Aorta (tissue), 5 donors: Measurements from ENCODE around the gene ATP1B1. TPM values are rescaled to one million over a fixed set of nuclear protein-coding genes. Genes with fewer than 3 reads are reported as not detected.

Experiments
- ATAC-seq: fragments of 200-7000 bp; cut with Tn5 transposase; one replicate; pipeline ENCODE4 v1.9.1; 2022; ENCODE audit warnings: moderate library complexity; ENCODE audit not compliant: low FRiP score
- DNase-seq, 2 donors: peaks; one replicate each; pipeline ENCODE4 v3.0.0-alpha.2; 2020
- H3K27ac ChIP-seq, 2 donors: one replicate each; pipeline ENCODE4 v1.5.1; 2013; ENCODE audit warnings: low read length in 2 of 2, mild to moderate bottlenecking in 2 of 2, moderate library complexity in 2 of 2, control low read depth in 1 of 2, inconsistent platforms in 1 of 2, low read depth in 1 of 2
- H3K27me3 ChIP-seq, 2 donors: one replicate each; pipeline ENCODE4 v1.6.1; 2013; ENCODE audit warnings: control low read depth in 1 of 2, low read length in 1 of 2, mild to moderate bottlenecking in 1 of 2, moderate library complexity in 1 of 2; ENCODE audit not compliant: insufficient read depth in 2 of 2, control insufficient read depth in 1 of 2
- H3K36me3 ChIP-seq, 2 donors: one replicate each; pipeline ENCODE4 v1.6.1; 2013; ENCODE audit warnings: control low read depth in 1 of 2, low read length in 1 of 2, mild to moderate bottlenecking in 1 of 2; ENCODE audit not compliant: insufficient read depth in 2 of 2, control insufficient read depth in 1 of 2
- H3K4me1 ChIP-seq, 2 donors: one replicate each; pipeline ENCODE4 v1.6.1; 2013; ENCODE audit warnings: low read length in 2 of 2, control low read depth in 1 of 2, mild to moderate bottlenecking in 1 of 2, moderate library complexity in 1 of 2; ENCODE audit not compliant: insufficient read depth in 2 of 2, control insufficient read depth in 1 of 2
- H3K4me3 ChIP-seq, 2 donors: one replicate each; pipeline ENCODE4 v1.5.1; 2013; ENCODE audit warnings: low read length in 2 of 2, control low read depth in 1 of 2, mild to moderate bottlenecking in 1 of 2
- H3K9me3 ChIP-seq: one replicate; pipeline ENCODE4 v1.6.1; 2013; ENCODE audit warnings: mild to moderate bottlenecking, low read length; ENCODE audit not compliant: control insufficient read depth
- WGBS, 2 donors: extraction: QIAGEN DNeasy Blood & Tissue Kit; methylation state at CpG; one replicate each; pipeline ENCODE4 v1.1.7; 2013; 5-methylcytosine and 5-hydroxymethylcytosine counted together
- intact Hi-C, 2 donors: fragments of 100-400 bp; cut with DNase I; formaldehyde crosslinking; loops; one replicate each; pipeline versions ENCODE4 v1.14.2 to v1.15.0; 2022
- polyA plus RNA-seq, 2 donors: library from polyadenylated mRNA; stranded (reverse); fragments of 200-250 nt; gene quantifications; one replicate each; pipeline ENCODE4 v1.2.3, GENCODE V29; 2013
- total RNA-seq, 2 donors: library from RNA; stranded (reverse); fragmentation: NEBNext Ultra II Directional; extraction: Animal tissue kit (Norgen Biotek cat#: 25700); gene quantifications; one replicate each; pipeline ENCODE4 v1.2.1, GENCODE V29; 2021
- donor health status: healthy with polysubstance abuse.
- donor health status: Bipolar disorder and iron deficiency.
- donor health status: DM: no; HTN: no; CAD: no.
- donor health status: DM: no; HTN: no; CAD: no.
- donor health status: DM: yes; HTN: yes; CAD: no.

ATP1B1 gene
- total and polyA plus RNA-seq, 4 donors, result 7.1 to 23.8 (median 7.7) TPM

GRCh38 chr1:169127305-169127704 is 20.8 kb downstream of the ATP1B1 start:
- intact Hi-C loops, result loop anchor here in 1 of 2 donors (10.0 kb wide), 1 partner anchor 53 kb away; no protein-coding TSS in a partner anchor
- Histone ChIP-seq H3K36me3 (peaks cover 0 to 1% of the 10 kb centered on the region in 2 donors), H3K4me3 (no peak overlapping the region), H3K27ac (no peak overlapping the region), H3K4me1 (peaks cover 4 to 5% of the 10 kb centered on the region in 2 donors), H3K27me3 (no peaks in the 10 kb centered on the region), H3K9me3 (no peaks in the 10 kb centered on the region)
- WGBS, 2 donors, result 87 to 88% methylated on average over 3 of the region's 3 CpGs
- DNase-seq, result no peak
- ATAC-seq, result no peak

GRCh38 chr1:169128562-169128961 is 22.1 kb downstream of the ATP1B1 start:
- peaks cover 4 to 5% of the 10 kb centered on the region in 2 donors for H3K4me1 ChIP-seq
- no peak overlapping the region for H3K4me3 ChIP-seq
- DNase-seq (no peak), ATAC-seq (no peak)
- intact Hi-C loops, result loop anchor here in 1 of 2 donors (10.0 kb wide), 1 partner anchor 54 kb away; no protein-coding TSS in a partner anchor
- no peaks in the 10 kb centered on the region for H3K9me3 ChIP-seq
- peaks cover 0 to 1% of the 10 kb centered on the region in 2 donors for H3K36me3 ChIP-seq
- WGBS, 2 donors, result 95 to 96% methylated on average over 2 of the region's 2 CpGs
- H3K27me3 ChIP-seq, result no peaks in the 10 kb centered on the region
- no peak overlapping the region for H3K27ac ChIP-seq

DNA sequence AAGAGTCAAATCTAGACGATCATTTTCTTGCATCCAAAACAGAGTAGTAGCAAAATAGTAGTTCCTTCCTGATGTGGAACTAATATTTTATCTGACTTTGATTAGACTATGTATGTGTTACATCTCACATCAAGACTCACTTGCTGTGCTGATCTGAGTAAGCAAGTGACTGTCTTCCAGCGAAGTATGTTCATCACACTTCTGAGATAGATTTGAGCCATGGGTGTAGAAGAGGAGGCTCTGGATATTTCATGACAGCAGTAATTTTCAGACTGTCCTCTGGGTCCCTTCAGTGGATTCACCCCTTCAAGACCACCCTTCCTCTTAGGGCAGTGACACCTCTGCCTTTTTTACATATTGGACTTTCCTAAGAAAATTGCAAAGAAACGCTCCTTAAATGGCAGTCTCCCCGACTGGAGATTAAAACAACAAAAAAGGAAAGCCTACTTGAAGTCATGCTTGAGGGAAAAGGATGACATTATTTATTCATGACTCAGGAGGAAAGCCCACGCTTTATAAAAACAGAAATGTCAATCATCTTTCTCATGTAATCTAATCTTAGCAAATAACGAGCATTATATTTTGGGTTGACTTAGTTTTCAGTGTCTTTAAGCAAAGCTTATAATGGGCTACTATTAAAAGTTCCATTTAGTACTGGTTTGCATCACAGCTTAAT is 22.8 kb downstream of the ATP1B1 start:
- 23% methylated on average over 6 of the region's 6 CpGs for WGBS, 2 donors
- intact Hi-C loops, result loop anchor here in 1 of 2 donors (10.0 kb wide), 1 partner anchor 54 kb away; no protein-coding TSS in a partner anchor
- DNase-seq, result no peak
- Histone ChIP-seq H3K27ac (no peak overlapping the region), H3K36me3 (peaks cover 0 to 1% of the 10 kb centered on the region in 2 donors), H3K27me3 (no peaks in the 10 kb centered on the region), H3K9me3 (no peaks in the 10 kb centered on the region), H3K4me1 (peaks cover 4 to 5% of the 10 kb centered on the region in 2 donors), H3K4me3 (no peak overlapping the region)
- no peak for ATAC-seq

DNA sequence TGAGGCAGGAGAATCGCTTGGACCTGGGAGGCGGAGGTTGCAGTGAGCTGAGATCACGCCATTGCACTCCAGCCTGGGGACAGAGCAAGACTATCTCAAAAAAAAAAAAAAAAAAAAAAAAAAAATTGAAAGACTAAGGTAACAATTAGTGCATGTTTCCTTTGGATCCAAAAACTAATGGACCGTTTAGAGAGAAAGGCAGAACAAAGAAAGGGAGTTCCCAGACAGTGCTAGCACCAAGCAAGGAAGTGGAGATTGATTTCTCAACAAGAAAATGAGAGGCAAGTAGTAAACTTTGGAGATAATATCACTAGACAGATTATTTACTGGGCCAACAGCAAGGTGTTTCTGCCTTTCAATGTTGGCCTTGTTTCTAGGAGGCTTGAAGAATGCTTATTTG is 24.2 kb downstream of the ATP1B1 start:
- Histone ChIP-seq H3K27ac (no peak overlapping the region), H3K4me3 (no peak overlapping the region), H3K4me1 (peaks cover 4 to 5% of the 10 kb centered on the region in 2 donors), H3K9me3 (no peaks in the 10 kb centered on the region), H3K27me3 (no peaks in the 10 kb centered on the region), H3K36me3 (peaks cover 0 to 1% of the 10 kb centered on the region in 2 donors)
- 94% methylated on average over 4 of the region's 4 CpGs for WGBS, 2 donors
- ATAC-seq (no peak), DNase-seq (no peak)
- intact Hi-C loops, result loop anchor here in 1 of 2 donors (10.0 kb wide), 1 partner anchor 526 kb away; no protein-coding TSS in a partner anchor

DNA sequence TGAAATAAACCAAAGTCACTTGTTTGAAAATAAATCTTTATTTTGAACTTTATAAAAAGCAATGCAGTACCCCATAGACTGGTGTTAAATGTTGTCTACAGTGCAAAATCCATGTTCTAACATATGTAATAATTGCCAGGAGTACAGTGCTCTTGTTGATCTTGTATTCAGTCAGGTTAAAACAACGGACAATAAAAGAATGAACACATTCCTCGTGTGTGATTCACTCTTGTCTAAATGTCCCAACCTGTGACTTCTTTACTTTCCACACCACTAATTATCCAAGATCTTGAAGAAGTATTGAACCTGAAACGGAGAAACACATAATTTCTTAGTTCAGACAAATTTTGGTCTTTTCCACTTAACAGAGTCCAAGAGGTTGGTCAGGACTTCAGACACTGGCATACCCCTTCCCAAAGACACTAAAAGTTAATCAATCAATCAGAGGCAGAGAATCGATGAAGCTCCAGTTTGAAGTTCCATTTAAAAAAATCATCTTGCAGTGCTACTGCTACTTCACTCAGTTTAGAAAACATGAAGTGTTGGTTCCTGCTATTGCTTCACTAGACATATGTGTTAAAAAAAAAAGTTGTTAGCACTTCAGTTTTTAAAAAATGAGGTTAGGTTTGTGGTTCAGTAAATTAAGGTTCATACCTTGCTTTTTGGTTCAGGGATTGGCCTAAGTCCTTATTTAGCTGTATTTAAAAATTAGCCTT is 26.2 kb downstream of the ATP1B1 start:
- DNase-seq (no peak), ATAC-seq (no peak)
- Histone ChIP-seq H3K9me3 (no peaks in the 10 kb centered on the region), H3K4me1 (peaks cover 4 to 5% of the 10 kb centered on the region in 2 donors), H3K36me3 (peaks cover 0 to 1% of the 10 kb centered on the region in 2 donors), H3K27ac (no peak overlapping the region), H3K4me3 (no peak overlapping the region), H3K27me3 (no peaks in the 10 kb centered on the region)
- WGBS, 2 donors, result 77 to 92% methylated on average over 4 of the region's 4 CpGs
- intact Hi-C loops, result loop anchor here in 1 of 2 donors (10.0 kb wide), 1 partner anchor 528 kb away; no protein-coding TSS in a partner anchor

GRCh38 chr1:169133228-169133576 is 26.7 kb downstream of the ATP1B1 start:
- 79 to 87% methylated on average over 5 of the region's 5 CpGs for WGBS, 2 donors
- intact Hi-C loops, result loop anchor here in 1 of 2 donors (10.0 kb wide), 1 partner anchor 528 kb away; no protein-coding TSS in a partner anchor
- no peaks in the 10 kb centered on the region for H3K9me3 ChIP-seq
- H3K4me3 ChIP-seq, result no peak overlapping the region
- ATAC-seq, result no peak
- H3K27me3 ChIP-seq, result no peaks in the 10 kb centered on the region
- H3K4me1 ChIP-seq, result peaks cover 4 to 5% of the 10 kb centered on the region in 2 donors
- H3K36me3 ChIP-seq, result peaks cover 0 to 1% of the 10 kb centered on the region in 2 donors
- no peak overlapping the region for H3K27ac ChIP-seq
- DNase-seq, result no peak

DNA sequence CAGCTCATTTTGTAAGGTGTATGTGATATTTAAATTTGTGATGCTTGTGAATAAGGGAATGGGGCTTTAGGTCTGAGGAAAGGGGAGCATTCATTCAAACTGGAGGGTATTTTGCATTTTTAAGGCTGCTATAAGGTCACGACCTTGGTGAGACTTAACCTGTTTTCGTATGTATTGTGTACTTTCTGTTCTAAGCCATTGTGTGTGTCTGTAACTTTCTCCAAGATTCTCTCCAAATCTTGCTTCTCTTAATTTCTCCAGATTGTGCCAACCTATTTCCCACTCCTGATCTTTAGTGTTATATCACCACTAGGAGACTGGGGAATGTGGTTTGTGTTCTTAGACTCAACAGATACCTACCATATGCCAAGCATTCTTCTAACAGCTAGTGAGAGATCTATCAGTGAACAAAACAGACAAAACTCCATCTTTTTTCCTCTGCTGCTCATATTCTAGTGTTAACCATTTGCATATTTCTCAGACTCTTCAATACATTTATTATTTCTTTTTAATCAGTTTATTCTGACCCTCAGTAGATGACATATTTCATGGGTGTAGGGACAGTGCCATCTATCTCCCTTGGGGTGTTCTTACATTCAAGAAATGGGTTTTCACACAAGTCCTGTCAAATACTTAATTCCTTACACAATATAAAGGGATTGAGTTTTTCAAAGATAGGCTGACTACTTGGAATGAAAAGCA is 27.5 kb downstream of the ATP1B1 start:
- peaks cover 4 to 5% of the 10 kb centered on the region in 2 donors for H3K4me1 ChIP-seq
- H3K27me3 ChIP-seq, result no peaks in the 10 kb centered on the region
- no peaks in the 10 kb centered on the region for H3K9me3 ChIP-seq
- no peak for ATAC-seq
- H3K4me3 ChIP-seq, result no peak overlapping the region
- WGBS, 2 donors, result 88 to 89% methylated on average over 2 of the region's 2 CpGs
- H3K27ac ChIP-seq, result no peak overlapping the region
- DNase-seq, result no peak
- peaks cover 0 to 1% of the 10 kb centered on the region in 2 donors for H3K36me3 ChIP-seq
- intact Hi-C loops, result loop anchor here in 1 of 2 donors (10.0 kb wide), 1 partner anchor 529 kb away; no protein-coding TSS in a partner anchor

DNA sequence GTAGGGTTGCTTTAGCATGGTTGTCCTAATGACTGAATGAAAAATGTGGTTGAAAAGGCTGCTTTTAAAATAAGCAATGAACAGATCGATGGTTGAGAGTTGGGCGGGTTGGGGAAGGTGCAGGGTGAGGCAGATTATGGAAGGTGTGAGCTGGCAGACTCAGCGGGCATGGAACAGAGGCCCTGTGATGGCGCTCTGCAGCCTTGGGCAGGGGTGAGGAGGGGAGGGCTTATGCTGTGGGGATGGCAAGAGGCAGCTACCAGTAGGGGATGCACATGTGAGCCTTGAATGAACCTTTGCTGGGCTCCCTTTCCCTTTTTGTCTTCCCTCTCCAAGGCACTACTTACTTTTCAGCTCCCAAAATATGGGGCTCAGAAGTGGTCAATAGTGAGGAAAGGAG is 30.9 kb downstream of the ATP1B1 start:
- Histone ChIP-seq H3K4me3 (no peak overlapping the region), H3K27me3 (no peaks in the 10 kb centered on the region), H3K27ac (no peak overlapping the region), H3K4me1 (no peaks in the 10 kb centered on the region), H3K36me3 (no peaks in the 10 kb centered on the region), H3K9me3 (no peaks in the 10 kb centered on the region)
- WGBS, 2 donors, result 95 to 99% methylated on average over 4 of the region's 4 CpGs
- no peak for DNase-seq
- ATAC-seq, result no peak
- intact Hi-C loops, result loop anchor here in 1 of 2 donors (10.0 kb wide), 1 partner anchor 533 kb away; no protein-coding TSS in a partner anchor
